ENCODE results near the gene FBLN5.
"Not testable (repeated sequence)": the region's sequence is repeated elsewhere in the genome, so short reads cannot be mapped to it uniquely, and the experiment has no call there.

Gene FBLN5

DNA sequence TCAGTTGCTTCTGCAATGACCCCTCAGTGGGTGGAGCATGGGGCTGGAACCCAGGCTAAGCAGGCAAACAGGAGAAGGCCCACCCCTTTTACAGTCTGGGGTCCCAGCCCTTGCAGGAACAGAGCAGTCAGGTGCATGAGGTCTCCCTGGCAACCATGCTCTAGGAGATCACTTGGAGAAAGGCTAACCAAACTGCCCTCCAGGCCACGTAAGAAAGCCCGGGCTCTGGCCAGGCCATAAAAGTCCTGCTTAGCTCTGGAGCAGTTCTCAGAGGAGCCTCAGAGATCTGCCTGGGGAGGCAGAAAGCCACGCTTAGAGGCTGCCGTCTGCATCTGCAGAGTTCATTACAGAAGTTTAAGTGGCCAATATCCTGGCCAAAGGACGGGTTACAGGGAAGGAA is 65.1 kb downstream of the FBLN5 start:
- no peak for DNase-seq

DNA sequence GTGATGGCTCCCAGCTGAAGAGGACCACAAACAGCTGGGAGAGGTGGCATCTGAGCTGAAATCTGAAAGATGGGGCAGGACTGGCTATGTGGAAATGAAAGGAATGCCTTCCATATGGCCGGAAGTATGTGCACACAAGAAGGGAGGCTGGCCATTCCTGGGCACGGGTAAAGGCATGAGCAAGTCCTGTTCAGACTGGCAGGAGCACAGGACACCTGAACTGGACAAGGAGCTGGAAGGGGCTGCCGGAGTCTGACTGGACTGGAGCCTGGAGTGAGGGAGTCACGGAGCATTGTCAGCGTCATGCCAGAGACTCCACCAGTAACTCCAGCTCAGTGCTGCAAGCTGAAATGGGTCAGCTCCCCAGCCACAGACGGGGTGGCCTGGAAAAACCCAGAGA is 68.3 kb downstream of the FBLN5 start:
- DNase-seq: no peak

DNA sequence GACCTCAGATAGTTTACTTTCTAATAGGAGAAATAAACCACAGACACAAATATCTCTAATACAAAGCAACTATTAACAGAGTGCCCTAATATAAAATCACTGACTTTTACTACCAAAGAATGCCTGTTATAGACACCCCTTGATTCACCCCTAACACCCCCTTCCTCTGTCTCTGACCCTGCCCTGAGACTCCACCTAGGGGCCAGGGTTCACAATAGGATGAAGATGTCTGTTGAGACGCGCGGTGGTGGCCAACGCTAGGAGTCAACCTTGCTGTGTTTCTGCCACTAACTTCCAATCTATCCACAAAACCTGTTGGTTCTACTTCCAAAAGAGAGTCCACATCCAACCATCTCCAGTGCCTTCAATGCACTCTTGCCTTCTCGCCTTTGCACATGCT is 69.2 kb downstream of the FBLN5 start:
- no peak for DNase-seq

DNA sequence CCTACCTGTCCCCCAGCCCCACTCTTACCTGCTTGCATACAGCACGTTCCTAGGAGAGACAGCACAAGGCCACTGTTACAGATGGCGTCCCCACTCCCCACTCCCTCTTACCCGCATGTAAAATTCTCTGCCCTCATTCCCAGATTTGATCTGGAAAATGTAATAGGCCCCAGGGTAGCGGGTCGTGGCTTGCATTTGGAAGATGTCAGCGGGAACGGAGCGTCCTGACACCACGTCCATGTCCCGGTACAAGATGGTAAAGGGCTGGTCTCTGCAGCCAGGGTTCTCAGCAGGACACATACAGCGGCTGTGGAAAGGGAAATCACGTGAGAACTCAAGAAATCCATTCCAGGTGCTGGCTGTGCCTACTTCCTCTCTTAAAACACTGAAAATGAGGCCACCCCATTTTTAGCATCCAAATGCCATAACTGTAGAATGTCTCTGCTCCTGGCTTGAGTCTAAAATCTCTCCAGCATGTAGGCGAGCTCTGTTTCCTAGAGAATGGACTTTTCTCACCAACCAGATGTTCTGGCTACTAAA is 70.0 kb downstream of the FBLN5 start:
- no peak for DNase-seq

DNA sequence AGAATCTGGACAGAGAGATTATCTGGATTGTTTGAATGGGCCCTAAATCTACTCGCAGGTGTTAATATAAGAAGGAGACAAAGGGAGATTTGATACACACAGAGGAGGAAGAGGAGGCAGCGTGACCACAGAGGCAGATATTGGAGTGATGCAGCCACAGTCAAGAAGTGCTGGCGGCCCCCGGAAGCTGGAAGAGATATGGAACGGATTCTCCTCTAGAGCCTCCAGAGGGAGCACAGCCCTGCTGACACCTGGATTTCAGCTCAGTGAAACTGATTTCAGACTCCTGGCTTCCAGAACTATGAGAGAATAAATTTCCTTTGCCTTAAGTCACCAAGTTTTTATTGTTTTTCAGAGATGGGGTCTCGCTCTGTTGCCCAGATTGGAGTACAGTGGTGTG is 71.0 kb downstream of the FBLN5 start:
- DNase-seq: no peak

DNA sequence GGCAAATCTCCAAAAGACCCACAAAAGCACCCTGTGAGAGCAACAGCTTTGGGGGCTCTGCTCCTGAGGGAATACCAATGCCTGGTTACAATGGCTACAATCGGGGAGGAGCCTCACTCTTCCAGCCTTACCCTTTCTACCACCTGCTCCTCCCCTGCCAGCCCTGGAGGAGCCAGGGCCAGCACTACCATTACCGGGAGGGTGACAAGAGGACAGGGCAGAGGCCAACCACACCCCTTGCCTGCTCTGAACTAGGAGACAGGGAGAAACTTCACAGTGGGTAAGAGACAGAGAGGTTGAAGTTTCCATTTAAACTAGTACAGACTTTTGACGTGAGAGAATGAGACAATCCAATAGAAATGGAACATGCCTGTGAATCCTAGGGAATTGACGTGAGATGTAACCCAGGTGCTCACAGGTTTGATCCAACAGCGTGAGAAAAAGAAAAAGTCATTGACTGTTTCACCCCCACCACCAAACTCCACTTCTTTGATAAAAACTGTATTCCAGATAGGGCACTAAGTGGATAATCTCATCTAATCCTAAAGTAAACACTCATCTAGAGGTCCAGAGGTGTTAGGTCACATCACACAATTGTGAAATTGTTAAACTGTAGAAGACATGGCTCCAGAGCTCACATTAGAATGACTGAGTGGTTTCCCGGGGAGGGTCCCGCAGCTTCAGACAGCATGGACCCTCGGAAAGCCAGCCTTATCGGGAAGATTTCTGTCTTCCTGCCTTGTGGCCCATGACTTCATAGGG is 71.8 kb downstream of the FBLN5 start:
- no peak for DNase-seq

DNA sequence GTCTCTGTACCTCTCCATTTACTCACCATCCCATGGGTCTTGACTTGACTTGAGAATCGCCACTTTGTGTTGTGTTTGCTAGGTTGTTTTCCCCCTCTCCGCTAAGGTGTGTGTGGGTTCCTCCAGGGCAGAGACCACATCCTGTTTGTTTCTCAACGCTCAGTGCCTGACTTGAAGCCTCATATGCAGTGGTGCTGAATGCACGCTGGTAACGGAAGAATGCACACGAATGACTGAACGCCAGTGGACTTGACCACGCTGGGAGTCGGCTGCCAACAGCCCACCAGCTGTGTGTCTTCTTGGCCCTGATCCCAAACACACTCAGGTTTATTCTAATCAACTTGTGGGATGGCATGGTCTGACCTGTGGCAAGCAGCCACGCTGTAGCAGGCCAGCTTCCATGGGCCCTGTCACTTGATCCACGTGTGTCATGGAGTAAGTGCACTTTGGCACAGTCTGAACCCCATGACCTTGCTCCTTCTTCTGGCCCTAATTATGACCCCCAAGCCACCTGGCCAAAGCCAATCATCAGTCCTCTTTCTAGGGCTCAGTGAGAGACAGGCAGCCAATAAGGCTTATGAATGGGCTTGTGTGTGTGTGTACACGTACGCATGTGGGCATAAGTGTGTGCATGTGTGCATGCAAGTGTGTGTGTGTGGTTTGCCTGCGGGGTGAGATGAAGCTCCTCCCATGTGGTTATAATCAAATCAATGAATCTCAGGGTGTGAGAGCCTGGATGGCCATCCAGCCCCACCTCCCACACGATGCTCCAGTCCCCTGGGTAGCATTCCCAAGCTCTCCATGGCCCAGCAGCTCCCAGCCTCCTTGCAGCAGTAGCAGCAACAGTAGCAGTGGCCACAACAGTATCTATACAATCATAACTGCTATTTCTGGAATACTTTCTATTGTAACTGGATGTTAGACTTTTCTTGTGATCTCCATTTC is 73.8 kb downstream of the FBLN5 start:
- DNase-seq: no peak

DNA sequence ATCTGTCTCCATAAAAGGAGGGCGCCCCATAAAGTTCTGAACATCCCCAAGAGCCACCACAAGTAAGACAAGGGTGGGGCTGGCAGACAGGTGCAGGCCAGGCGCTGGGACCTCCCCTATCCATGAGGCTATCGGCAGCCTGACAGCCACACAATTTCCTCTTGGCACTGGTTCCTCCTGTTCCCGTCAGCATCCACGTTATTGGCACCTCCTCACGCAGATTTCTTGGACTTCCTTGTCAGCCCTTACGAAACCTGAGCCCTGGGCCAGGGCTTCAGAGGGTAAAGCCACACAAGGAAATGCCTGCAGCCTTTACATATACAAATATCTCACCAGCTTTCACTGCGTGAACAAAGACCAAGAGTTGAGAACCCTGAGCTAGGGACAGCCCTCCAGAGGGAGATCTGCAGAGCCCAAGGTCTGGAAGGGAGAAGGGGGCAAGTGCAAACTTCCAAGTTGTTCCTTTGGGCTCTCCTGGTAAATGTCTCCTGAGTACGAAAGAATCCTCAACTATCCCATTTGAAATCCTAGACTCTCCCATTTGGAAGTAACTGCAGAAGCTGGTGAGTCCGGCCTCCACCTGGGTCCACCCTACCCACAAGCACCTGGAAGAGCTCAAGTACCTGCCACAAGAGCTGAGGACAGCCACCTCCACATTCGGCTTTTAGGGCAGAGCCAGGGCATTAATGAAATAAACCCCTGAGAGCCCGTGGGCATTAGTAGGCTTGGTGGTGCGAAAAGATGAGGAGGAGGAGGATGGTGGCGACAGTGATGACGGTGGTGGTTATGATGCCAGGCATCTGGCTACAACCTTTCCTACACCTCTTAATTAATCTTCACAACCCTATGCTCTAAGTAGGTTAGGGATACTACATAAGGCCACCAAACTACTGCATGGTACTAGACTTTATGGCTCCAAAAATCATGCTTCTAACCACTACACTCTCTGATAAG is 74.7 kb downstream of the FBLN5 start:
- no peak for DNase-seq

DNA sequence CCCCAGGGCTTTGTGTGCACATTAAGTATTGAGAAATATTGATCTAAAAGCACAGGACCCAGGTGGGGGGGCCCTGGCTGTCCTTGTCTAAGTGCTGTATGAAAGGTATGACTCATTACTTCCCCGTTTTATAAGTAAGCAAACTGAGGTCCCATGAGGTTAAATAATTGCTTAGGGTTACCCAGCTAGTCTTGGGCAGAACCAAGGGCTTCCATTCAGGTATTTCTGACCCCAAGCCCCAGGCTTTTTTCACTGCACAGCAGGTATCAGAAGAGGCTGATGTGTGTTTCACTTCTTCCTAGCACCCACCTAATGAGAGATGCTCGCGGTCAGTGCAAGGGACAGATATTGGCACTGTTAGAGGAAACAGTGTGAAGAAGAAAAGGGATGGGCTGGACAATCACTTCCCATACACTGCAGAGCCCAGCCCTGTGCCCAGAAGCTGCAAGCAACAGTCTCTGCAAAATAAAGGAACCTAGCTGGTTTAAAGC is 75.4 kb downstream of the FBLN5 start:
- no peak for DNase-seq

DNA sequence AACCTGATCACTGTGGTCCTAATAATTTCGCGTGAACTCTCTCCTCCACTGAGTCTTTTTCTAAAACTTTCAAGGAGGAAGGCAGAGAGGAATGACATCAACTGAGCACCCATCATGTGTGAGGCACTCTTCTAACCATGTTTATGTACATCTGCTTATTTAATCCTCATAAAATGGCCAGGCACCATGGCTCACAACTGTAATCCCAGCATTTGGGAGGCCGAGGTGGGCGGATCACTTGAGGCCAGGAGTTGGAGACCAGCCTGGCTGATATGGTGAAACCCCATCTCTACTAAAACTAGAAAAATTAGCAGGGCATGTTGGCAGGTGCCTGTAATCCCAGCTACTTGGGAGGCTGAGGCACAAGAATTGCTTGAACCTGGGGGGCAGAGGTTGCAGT is 76.1 kb downstream of the FBLN5 start:
- DNase-seq: not testable (repeated sequence)

DNA sequence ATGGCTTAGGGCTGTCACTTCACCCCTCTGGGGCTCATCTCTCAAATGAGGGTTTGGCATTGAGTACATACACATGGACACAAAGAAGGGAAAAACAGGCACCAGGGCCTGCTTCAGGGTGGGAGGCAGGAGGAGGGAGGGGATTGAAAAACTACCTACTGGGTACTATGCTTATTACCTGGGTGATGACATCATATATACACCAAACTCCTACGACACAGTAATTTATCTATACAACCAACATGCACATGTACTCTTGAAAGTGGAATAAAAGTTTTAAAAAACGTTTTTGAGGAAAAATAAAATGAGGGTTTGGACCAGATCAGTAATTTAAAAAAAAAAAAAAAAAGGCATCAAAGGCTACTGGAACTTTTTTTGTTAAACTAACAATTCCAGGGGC is 76.6 kb downstream of the FBLN5 start:
- DNase-seq: no peak

DNA sequence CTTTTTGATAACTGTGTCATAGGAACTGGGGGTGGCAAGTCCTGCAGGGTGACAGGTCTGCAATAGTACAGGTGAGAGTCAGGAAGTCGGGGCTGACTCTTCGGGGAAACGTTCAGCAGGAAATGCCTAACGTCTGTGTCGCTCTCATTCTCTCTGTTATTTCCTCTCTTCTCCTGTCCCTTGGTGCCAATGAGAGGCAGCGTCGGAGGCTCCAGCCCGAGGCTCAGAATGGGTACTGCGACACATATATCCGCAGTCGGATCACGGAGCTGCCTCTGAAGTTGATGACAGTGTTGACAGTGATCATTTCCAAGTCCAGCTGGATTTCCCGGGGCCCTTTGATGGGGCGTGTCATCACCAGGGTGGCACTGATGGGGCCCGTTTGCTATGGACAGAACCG is 77.5 kb downstream of the FBLN5 start:
- DNase-seq: no peak

DNA sequence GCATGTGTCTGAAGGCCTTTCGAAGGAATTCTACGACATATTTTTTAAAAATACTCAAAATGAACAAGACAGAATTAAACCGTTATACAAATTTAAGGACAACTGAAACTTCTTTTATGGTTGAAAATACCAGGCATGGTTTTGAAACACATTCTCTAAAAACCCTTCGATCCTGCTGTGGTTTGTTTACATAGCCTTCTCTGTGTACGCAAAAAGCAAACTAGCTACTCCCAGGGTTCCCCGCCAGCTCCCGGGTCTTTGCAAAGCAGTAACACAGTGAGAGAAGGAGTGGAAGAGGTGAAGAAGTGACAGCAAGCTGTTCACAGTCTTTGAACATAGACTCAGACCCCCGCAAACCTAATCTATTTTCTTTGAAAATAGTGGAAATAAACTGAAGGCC is 77.9 kb downstream of the FBLN5 start:
- no peak for DNase-seq

DNA sequence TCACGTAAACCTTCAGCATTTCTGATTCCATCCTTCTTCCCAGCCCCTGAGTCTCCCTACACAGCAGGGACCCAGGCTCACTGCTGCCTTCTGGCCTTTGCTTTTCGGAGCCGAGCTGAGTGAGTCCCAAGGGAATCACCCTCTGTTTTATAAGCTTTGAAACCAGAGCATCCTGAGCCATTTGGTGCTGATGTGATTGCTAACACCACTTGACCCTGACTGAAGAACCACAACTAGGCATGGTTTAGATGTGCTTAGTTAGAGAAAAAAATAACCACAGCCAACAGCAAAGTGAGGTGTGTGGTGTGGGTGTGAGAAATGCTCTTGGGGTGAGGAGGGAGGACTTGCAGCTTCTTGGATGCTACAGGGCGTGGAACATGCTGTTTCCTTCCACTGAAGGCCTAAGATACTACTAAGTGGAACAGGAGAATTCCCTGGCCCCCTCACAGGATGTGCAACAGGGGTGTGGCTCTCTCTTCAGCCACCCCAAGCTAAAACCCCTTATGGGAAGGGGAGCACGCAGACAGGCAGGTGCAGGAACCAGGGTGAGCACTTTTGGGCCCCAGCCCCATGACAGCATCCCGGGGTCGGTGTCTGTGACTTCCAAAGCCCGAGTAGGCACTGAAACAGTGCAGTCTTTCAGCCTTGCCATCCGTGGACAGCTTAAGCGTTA is 80.0 kb downstream of the FBLN5 start, which contains the start of gene TC2N:
TSS of gene TC2N (minus strand) at position 221 of the 673 bp plus-strand sequence. CDS start 53,767 bp downstream, outside the sequence.
- DNase-seq: no peak

DNA sequence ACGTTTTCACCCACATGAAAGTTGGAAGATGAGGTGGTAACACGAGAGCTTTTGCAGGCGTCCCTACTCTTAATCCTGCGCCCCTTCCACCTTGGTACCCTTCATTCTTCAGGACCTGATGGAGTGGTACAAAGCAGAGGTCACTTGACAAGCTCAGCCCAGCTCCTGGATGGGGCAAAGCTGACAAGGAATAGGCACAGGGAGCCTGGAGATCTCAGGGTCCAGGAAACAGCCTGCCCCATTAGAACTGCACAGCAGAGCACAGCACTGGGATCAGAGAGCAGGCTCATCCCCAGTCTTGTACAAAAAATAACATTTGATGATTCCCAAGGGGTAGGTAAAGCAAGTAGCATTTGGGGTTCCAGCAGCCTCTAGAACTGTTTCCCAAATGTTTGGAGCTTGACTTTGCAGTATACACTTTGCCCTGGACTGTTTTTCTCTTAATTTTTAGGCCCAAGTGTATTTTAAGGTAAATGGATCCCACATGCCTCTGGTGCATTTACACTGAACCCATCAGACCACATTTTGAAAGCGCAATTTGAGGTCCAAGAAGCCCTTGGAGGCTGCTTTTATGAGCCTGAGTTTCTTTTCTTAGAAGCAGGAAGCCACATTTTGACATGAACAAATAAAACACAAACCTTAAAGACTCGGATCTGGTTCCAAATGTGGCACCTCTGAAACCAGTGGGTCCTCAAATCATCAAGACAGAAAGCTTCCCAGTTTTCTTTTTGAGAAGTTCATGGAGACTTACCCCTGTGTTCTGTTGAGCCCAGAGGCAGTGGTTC is 80.8 kb downstream of the FBLN5 start:
- no peak for DNase-seq

DNA sequence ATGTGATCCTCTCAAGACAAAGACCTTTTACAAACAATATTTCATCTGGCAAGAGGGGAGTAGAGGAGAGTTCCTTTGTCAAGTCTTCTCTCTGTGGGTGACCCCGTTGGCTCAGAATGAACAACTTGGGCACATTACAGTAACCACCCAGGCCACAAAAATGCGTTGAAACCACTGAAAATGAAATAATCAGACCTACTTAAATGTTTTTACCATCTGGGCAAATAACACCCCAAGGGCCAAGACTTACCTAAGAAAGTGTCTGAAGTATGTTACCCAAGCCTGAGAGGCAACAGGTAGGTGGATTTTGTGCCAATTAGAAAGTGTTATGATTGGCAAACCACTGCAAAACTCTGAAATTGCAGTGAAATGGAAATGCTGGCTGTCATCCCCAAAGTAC is 81.4 kb downstream of the FBLN5 start:
- DNase-seq: no peak

DNA sequence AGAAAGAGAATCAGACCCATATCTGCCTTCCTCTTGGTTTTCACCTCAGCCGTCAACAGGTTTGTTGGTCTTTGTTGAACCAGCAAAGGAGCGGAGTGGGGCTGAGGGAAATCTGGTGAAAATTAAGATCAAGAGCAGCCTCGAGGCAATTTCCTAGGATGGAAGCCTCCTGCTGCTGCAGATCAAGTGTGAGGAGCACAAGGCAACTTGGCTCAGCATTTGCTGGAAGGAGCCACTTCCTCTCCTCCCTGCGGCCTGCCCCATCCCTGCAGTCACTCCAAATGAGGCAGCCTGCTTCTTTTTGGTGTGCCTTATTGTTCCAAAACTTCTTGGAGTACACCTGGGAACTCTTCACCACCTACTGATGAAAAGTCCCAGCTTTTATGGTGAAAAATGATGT is 85.1 kb downstream of the FBLN5 start:
- no peak for DNase-seq

DNA sequence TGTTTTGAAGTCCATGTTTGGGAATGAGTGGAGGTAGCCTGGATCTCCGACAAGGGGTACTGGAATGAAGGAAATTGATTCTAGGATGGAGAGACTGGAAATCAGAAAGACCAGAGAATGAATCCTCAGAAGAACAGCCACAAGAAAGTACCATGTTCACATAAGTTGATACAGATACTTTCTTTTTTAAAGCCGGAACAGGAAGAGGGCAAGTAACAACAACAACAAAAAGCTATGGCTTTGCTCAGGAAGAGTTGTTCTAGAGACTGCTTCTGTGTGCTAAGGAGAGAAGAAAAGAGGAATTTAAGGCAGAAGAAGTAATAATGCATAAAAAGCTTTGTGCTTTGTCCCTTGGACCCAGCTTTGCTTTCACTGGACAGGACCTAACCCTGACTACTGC is 86.4 kb downstream of the FBLN5 start:
- no peak for DNase-seq

DNA sequence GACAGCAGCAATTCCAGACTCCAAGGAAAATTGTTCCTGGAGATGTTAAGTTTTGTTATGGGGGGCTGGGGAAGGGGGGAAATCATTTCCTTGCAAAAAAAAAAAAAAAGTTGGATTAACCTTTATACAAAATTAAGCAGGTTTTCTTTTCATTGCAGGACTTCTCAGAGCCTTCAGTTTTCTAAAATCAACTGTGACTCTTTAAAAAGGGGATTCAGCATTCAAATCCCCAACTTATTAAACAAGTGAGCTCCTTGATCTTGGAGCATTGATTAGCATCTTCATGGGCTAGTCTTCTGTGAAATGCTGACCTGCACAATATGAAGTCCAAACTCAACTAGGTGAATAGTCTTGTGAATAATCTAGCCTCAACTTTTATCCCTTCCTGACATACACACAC is 87.3 kb downstream of the FBLN5 start:
- no peak for DNase-seq

DNA sequence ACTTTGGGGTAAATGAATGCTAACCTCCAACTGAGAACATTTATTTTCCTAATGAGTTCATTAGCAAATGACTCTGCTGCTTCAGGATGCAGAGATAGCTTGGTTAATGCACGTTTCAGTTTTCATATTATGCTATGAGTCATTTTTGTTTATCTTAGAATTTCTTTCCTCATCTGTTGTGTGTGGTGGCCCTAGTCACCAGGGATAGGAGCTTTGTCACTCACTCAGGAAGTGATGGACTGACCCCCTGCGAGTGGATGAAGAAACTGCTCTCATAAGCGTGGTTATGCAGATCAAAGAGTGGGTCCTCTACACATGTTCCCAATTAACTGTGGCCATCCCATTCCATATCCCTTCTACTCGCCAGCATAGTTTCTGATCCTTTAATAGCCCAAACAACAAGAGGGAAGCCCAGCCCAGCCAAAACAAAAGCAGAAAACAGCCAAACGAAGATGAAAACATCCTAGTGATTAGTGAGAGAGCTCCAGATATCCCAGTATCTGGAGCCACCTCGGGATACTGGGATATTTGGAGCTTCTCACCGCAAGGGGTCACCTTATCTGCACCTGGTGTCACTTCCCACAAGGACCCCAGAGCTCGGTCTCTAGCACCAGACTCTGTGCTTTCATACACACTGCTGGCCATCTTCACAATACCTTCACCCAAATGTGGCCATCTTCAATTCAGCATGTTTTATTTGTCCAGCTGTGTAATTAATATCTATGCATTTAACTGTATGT is 88.8 kb downstream of the FBLN5 start:
- DNase-seq: no peak

Measured in NCI-H526 treated with DMSO at 0.1 percent for 48 hours (cell line).